HG03095 (cell line): ENCODE data around the gene ACSF3.

Experiments
- ATAC-seq: cut with Tn5 transposase; IDR thresholded peaks from one replicate; pipeline ENCODE4 v1.9.1; 2021; ENCODE audit warnings: moderate library complexity; ENCODE audit not compliant: unreplicated experiment

The ACSF3 gene

DNA sequence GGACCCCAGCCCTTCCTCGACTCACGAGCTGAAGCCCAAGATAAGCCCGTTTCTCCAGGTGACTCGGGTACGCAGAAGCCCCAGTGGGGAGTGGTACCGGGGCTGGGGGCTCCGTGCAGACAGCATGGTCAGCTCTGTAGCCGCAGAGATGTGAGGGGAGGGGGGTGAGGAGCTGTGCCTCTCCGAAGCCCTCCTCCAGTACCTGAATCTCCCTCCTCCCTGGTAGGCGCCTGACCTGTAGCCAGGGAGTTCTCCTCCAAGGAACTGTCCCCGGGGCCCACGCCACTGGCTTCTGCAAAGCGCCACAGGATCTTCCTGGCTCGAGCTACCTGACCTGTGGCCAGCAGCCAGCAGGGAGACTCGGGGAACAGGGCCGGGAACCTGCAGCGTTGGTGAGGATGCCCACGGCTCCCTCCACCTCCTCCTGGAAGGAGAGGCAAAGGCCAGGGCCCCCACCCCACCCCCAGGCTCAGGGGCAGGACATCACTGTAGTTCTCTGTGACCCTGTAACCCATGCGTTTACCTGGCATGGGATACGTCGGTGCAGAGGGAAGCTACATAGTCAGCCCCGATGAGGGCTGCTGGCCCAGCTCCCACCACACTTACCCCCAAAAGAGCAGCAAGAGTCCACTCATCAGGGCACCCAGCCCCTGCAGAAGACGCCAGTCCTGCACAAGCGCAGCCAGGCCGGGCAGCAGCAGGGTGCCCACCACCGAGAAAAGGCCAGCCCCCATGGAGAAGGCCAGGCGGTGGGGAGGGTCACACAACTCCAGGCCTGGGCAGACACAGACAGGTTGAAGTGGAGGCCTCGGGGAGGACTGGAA, 105.0 kb downstream of the ACSF3 start:
- ATAC-seq = no peak

DNA sequence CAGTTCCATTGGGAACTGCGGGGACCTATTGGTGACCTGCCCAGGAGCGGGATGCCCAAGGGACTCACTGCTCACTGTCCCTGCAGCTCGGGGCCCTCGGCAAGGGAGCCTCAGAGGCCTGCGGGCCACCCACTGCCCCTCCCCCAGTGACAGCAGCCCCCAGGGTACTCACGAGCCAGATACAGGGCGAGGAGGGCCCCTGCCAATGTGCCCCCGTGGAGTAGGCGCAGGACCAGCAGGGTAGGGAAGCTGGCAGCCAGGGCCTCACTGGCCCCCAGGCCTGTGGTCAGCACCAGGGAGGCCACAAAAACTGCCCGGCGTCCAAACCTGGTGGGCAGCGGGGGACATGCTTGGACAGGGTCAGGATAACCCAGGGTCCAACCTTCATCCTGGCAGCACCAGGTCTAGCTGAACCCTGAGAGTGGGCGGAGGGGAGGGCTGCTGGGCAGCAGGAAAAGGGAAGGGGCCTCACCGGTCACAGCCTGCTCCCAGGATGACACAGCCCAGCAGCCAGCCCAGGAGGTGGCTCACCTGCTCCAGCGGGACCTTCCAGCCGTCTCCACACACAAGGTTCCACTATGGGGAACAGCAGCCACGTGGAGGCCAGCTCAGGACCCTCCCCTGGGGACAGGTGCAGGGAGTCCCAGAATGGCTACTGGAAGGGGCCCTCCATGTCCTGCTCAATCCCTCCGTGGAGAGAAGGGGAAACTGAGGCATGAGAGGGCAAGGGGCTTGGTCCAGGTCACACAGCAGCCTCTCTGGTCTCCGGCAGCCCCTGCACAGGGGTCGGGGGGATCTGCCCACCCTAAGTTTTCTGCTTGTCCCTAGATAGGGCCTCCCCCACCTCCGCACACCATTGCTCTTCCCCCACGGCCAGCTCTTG, 105.8 kb downstream of the ACSF3 start:
- no peak for ATAC-seq

DNA sequence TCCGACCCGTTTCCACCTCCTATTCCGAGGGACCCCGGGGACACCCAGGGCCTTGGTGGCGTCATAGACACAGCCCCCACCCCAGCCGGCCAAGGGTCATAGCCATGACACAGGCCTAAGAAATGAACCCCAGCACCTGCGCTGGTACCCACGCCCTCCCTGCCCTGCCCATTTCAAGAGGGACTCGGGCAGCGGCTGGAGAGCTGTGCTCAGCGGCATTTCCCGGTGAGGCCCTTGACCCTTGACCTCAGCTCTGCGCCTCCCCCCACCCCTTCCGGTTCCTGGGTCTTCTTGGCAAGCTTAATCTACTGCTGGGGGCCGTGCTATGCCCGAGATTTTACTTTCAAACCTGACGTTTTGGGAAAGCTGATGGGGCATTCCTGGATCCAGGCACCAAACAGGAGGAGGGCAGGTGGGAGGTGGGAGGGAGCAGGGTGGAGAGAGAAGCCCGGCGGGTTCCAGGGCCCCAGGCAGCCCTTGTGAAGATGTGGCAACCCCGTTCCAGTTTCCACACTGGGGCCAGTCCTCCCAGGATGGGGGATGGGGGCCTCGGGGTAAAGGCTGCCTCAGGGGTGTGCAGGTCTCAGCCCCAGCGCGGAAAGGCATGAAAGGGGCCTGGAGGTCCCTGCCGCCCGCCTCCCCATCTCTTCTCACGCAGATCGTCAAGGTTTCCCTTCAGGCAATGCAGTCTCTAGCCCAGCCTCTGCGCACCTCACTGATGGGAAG, 106.6 kb downstream of the ACSF3 start, which contains the start of gene SLC22A31:
Gene SLC22A31, minus strand, starts transcription at position 414 of the 726 bp plus-strand sequence. Its CDS starts 36 bp downstream, at position 378.
- no peak for ATAC-seq

DNA sequence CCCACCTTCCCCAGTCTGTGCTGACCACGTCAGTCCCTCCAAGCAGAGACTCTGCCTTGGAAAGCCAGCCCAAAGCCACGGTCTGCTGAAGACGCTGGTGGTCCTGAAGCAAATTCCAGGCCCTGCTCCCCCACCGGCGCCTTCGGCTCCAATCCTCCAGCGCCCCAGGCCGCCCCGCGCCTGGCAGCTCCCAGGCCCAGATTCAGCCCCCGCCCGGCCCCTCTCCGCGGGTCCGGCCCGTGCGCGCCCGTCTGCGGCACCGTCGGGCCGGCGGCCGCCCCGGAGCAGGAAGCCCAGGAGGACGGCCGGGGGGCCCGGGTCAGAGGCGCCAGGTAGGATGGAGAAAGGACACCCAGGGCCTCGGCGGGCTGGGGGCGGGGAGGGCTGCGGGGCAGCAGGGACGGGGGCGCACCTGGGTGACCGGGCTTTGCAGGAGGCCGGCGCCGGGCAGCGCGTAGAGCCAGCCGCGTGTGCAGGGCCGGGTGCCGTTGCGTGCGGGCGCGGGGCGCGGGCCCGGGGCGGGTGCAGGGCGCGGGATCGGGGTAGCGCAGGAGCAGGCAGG, 107.3 kb downstream of the ACSF3 start:
- ATAC-seq = no peak

DNA sequence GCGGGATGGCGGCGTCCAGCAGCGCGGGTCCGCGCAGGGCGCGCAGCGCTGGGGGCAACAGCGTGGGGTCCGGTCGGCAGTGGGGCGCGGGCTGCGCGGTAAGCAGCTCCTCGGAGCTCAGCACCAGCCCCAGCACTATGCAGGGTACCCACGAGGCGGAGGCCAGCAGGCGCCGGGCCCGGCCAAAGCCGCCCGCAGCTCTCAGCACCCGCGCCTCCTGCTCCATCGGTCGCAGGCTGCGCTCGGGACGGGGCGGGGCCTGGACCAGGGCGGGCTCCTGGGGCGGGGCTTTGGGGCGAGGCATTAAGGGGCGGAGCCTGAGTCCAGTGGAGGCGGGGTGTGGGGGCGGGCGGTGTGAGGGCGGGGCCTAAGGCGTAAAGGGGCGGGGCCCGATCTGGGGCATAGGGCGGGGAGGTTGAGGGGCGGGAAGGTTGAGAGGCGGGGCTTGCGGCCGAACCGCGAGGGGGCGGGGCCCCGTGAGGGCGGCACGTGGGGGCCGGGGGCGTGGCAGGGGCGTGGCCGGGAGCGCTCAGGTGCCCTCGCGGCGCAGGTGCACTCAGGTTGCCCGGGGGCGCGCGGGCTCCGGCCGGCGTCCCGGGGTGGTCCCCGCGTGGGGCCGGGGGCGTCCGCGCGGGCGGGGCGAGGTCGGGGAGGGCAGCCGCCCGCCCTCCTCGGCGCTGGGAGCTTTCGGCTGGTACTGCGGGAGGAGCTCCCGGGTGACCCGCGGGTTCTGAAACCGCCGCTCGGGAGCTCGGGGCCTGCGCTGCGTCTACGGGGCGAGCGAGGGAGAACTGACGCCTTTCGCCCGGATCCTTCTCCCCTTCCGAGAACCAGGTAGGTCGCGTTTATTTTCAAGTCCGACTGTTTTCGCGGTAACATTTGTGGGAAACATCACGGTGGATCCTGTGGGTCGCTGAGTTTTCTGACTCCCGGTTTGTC, 108.1 kb downstream of the ACSF3 start:
- ATAC-seq = no peak

DNA sequence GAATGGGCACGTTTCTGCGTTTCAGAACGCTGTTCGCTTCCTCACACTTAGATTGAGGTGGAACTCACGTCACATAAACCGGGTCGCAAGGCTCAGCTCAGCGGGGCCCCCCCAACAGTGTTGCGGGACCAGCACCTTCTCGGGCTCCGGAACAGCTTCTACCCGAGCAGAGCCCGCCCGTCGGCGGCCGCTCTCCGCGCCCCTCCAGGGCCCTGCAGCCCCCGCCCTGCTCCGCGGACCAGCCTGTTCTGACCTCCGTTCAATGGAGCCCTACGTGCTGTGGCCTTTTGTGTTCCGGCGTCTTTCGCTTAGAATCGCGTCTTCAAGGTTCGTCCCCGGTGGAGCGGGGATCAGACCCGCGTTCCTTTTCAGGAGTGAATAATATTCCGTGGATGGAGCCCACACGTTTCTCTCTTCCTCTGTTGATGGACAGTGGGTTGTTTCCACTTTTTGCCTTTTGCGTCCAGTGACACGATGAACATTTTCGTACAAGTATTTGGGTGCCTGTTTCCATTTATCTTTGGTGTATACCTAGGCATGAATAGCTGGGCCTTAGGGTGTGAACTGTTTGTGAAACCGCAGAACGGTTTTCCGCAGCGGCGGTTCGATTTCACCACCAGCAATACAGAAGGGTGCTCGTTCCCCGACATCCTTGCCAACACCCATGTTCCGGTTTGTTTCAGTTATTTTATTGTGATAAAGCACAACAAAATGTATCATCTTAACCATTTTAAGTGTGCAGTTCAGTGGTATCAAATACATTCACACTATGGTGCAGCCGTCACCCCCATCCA, 109.0 kb downstream of the ACSF3 start:
- no peak for ATAC-seq
